ENCODE measurements around the gene CDSN.

The CDSN gene

DNA sequence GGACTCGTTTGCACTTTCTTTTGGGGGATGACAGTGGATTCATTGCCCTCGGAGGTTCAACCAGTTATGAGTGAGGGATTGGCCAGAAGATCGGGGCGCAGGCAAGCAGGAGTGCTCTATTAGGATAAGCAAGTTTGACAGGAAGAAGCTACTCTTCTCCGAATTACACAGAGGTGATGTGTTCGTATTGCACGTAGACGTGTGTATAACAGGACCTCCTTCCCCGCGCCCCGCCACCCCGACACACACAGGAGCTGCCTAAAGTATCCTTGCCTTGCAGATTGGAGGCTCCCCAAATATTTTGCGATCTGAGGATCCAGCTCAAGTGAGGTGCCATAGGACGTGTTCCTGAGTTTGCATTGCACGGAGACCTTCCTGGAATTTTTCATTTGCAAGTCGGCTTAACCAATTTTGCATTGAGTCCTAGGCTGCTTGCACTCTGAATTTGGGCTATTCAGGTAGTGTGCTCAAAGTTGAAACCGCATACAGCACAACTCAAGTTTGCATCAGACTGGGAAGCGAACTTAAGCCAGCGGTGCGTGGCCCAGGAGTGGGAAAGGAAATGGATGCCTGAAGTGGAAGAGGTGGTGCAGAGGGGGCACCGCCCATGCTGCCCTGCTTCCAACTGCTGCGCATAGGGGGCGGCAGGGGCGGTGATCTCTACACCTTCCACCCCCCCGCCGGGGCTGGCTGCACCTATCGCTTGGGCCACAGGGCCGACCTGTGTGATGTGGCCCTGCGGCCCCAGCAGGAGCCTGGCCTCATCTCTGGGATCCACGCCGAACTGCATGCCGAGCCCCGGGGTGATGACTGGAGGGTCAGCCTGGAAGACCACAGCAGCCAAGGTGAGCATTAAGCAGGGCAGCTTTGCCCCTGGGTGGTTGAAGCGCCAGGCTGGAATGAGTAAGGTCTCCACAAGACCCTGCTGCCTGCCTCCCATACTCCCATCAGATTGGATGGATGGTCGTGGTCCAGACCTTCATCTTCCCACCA is 38.9 kb upstream of the CDSN start:
- peak overlapping the region; percentile 73 for H3K4me3 ChIP-seq (ENCODE audit: low read depth, low read length)
- peak overlapping the region; percentile 73 for H3K27ac ChIP-seq (ENCODE audit: low read depth, low read length)
- no peaks in the 10 kb centered on the region for H3K27me3 ChIP-seq (ENCODE audit: control insufficient read depth, insufficient read depth, low read length)
- H3K36me3 ChIP-seq (ENCODE audit: control insufficient read depth, insufficient read depth, low read length), result peaks cover 47% of the 10 kb centered on the region
- H3K4me1 ChIP-seq (ENCODE audit: control insufficient read depth, insufficient read depth, low read length), result peaks cover 25% of the 10 kb centered on the region
- no peak overlapping the region for H3K9ac ChIP-seq (ENCODE audit: low read depth, low read length)
- H3K9me3 ChIP-seq (ENCODE audit: control insufficient read depth, insufficient read depth, low read length), result no peaks in the 10 kb centered on the region

- peak within 1 kb of the TSS; percentile 73 for H3K27ac ChIP-seq (ENCODE audit: low read depth, low read length)
Measured at GRCh38 chr6:31158140-31158862, 38.1 kb upstream of the CDSN start, which contains the start of gene TCF19. TCF19 (plus strand) TSS chr6:31158589; CDS start chr6:31159470, 881 bp downstream.

GRCh38 chr6:31157513-31158139 is 37.4 kb upstream of the CDSN start, which contains the start of gene CCHCR1:
CCHCR1 (minus strand) TSS chr6:31157802; CDS start chr6:31157600, 202 bp downstream.
- no peak within 1 kb of the TSS for H3K9ac ChIP-seq (ENCODE audit: low read depth, low read length)
- H3K27me3 ChIP-seq (ENCODE audit: control insufficient read depth, insufficient read depth, low read length), result no peaks in the 10 kb centered on the region
- H3K4me1 ChIP-seq (ENCODE audit: control insufficient read depth, insufficient read depth, low read length), result peaks cover 24% of the 10 kb centered on the region
- peaks cover 37% of the 10 kb centered on the region for H3K36me3 ChIP-seq (ENCODE audit: control insufficient read depth, insufficient read depth, low read length)
- H3K27ac ChIP-seq (ENCODE audit: low read depth, low read length), result peak within 1 kb of the TSS; percentile 73
- H3K4me3 ChIP-seq (ENCODE audit: low read depth, low read length), result peak within 1 kb of the TSS; percentile 73
- H3K9me3 ChIP-seq (ENCODE audit: control insufficient read depth, insufficient read depth, low read length), result no peaks in the 10 kb centered on the region

More at GRCh38 chr6:31158140-31158862, 38.1 kb upstream of the CDSN start, which contains the start of gene TCF19:
- peaks cover 25% of the 10 kb centered on the region for H3K4me1 ChIP-seq (ENCODE audit: control insufficient read depth, insufficient read depth, low read length)
- H3K4me3 ChIP-seq (ENCODE audit: low read depth, low read length), result peak within 1 kb of the TSS; percentile 73
- peaks cover 44% of the 10 kb centered on the region for H3K36me3 ChIP-seq (ENCODE audit: control insufficient read depth, insufficient read depth, low read length)
- no peak within 1 kb of the TSS for H3K9ac ChIP-seq (ENCODE audit: low read depth, low read length)
- no peaks in the 10 kb centered on the region for H3K27me3 ChIP-seq (ENCODE audit: control insufficient read depth, insufficient read depth, low read length)
- H3K9me3 ChIP-seq (ENCODE audit: control insufficient read depth, insufficient read depth, low read length), result no peaks in the 10 kb centered on the region

- Histone ChIP-seq H3K9me3 (ENCODE audit: control insufficient read depth, insufficient read depth, low read length) (no peaks in the 10 kb centered on the region), H3K27me3 (ENCODE audit: control insufficient read depth, insufficient read depth, low read length) (no peaks in the 10 kb centered on the region), H3K36me3 (ENCODE audit: control insufficient read depth, insufficient read depth, low read length) (peaks cover 27% of the 10 kb centered on the region), H3K4me3 (ENCODE audit: low read depth, low read length) (no peak overlapping the region), H3K27ac (ENCODE audit: low read depth, low read length) (no peak overlapping the region), H3K4me1 (ENCODE audit: control insufficient read depth, insufficient read depth, low read length) (peaks cover 18% of the 10 kb centered on the region), H3K9ac (ENCODE audit: low read depth, low read length) (no peak overlapping the region)
Measured at GRCh38 chr6:31156641-31157040, 36.4 kb upstream of the CDSN start.

DNA sequence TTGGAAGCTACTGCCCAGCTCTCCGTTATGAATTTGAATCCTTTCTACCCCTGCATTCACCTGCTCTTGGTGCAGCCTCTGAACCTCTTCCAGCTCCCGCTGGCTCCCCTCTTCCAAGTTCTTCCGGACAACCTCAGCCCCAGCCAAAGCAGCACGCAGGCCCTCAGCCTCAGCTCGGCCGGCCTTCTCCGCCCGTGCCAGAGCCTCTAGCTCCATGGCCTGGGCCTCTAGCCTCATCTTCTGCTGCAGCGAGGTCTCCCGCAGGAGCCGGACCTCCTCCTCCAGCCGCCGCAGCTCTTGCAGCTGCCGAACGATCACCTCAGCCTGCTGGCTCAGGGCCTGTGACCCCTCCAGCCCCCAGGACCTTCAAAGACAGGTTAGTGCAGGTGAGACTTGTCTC is 34.2 kb upstream of the CDSN start:
- Histone ChIP-seq H3K4me1 (ENCODE audit: control insufficient read depth, insufficient read depth, low read length) (peaks cover 11% of the 10 kb centered on the region), H3K27me3 (ENCODE audit: control insufficient read depth, insufficient read depth, low read length) (no peaks in the 10 kb centered on the region), H3K36me3 (ENCODE audit: control insufficient read depth, insufficient read depth, low read length) (peaks cover 43% of the 10 kb centered on the region), H3K4me3 (ENCODE audit: low read depth, low read length) (no peak overlapping the region), H3K9ac (ENCODE audit: low read depth, low read length) (no peak overlapping the region), H3K27ac (ENCODE audit: low read depth, low read length) (no peak overlapping the region), H3K9me3 (ENCODE audit: control insufficient read depth, insufficient read depth, low read length) (no peaks in the 10 kb centered on the region)

- H3K4me3 ChIP-seq (ENCODE audit: low read depth, low read length), result no peak overlapping the region
- peaks cover 7% of the 10 kb centered on the region for H3K4me1 ChIP-seq (ENCODE audit: control insufficient read depth, insufficient read depth, low read length)
- H3K27me3 ChIP-seq (ENCODE audit: control insufficient read depth, insufficient read depth, low read length), result no peaks in the 10 kb centered on the region
- H3K9me3 ChIP-seq (ENCODE audit: control insufficient read depth, insufficient read depth, low read length), result no peaks in the 10 kb centered on the region
- H3K27ac ChIP-seq (ENCODE audit: low read depth, low read length), result no peak overlapping the region
- peaks cover 52% of the 10 kb centered on the region for H3K36me3 ChIP-seq (ENCODE audit: control insufficient read depth, insufficient read depth, low read length)
- H3K9ac ChIP-seq (ENCODE audit: low read depth, low read length), result no peak overlapping the region
Measured at GRCh38 chr6:31152781-31153180, 32.5 kb upstream of the CDSN start.

- no peak overlapping the region for H3K9ac ChIP-seq (ENCODE audit: low read depth, low read length)
- H3K27me3 ChIP-seq (ENCODE audit: control insufficient read depth, insufficient read depth, low read length), result no peaks in the 10 kb centered on the region
- H3K36me3 ChIP-seq (ENCODE audit: control insufficient read depth, insufficient read depth, low read length), result peaks cover 57% of the 10 kb centered on the region
- no peak overlapping the region for H3K27ac ChIP-seq (ENCODE audit: low read depth, low read length)
- no peak overlapping the region for H3K4me3 ChIP-seq (ENCODE audit: low read depth, low read length)
- H3K4me1 ChIP-seq (ENCODE audit: control insufficient read depth, insufficient read depth, low read length), result no peaks in the 10 kb centered on the region
- no peaks in the 10 kb centered on the region for H3K9me3 ChIP-seq (ENCODE audit: control insufficient read depth, insufficient read depth, low read length)
Measured at GRCh38 chr6:31149827-31150447, 29.7 kb upstream of the CDSN start.

- H3K36me3 ChIP-seq (ENCODE audit: control insufficient read depth, insufficient read depth, low read length), result peaks cover 68% of the 10 kb centered on the region
- H3K4me3 ChIP-seq (ENCODE audit: low read depth, low read length), result no peak overlapping the region
- no peak overlapping the region for H3K27ac ChIP-seq (ENCODE audit: low read depth, low read length)
- no peaks in the 10 kb centered on the region for H3K9me3 ChIP-seq (ENCODE audit: control insufficient read depth, insufficient read depth, low read length)
- no peaks in the 10 kb centered on the region for H3K27me3 ChIP-seq (ENCODE audit: control insufficient read depth, insufficient read depth, low read length)
- H3K4me1 ChIP-seq (ENCODE audit: control insufficient read depth, insufficient read depth, low read length), result peaks cover 4% of the 10 kb centered on the region; the same call in 1 of the 2 replicates
- H3K9ac ChIP-seq (ENCODE audit: low read depth, low read length), result no peak overlapping the region
Measured at GRCh38 chr6:31145386-31145785, 25.1 kb upstream of the CDSN start.

DNA sequence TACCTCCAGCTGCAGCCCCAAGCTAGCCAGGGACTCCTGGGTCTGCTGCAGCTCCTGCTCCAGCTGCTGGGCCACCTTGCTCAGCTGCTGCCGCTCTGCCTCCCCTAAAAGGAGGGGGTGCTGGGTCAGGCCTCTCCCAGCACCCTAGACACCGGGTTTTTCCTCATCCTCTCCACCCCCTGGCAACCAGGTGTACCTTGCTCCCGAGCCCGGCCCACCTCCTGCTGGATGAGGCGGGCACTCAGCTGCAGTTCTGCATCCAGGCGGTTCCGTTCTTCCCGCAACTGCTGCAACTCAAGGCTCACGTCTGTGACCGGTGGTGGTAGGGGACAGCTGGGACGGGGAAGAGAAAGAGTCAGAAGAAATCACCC is 24.7 kb upstream of the CDSN start:
- H3K27ac ChIP-seq (ENCODE audit: low read depth, low read length), result no peak overlapping the region
- H3K9me3 ChIP-seq (ENCODE audit: control insufficient read depth, insufficient read depth, low read length), result no peaks in the 10 kb centered on the region
- no peaks in the 10 kb centered on the region for H3K27me3 ChIP-seq (ENCODE audit: control insufficient read depth, insufficient read depth, low read length)
- peaks cover 5% of the 10 kb centered on the region; the same call in 1 of the 2 replicates for H3K4me1 ChIP-seq (ENCODE audit: control insufficient read depth, insufficient read depth, low read length)
- peaks cover 63% of the 10 kb centered on the region for H3K36me3 ChIP-seq (ENCODE audit: control insufficient read depth, insufficient read depth, low read length)
- H3K4me3 ChIP-seq (ENCODE audit: low read depth, low read length), result no peak overlapping the region
- H3K9ac ChIP-seq (ENCODE audit: low read depth, low read length), result no peak overlapping the region

DNA sequence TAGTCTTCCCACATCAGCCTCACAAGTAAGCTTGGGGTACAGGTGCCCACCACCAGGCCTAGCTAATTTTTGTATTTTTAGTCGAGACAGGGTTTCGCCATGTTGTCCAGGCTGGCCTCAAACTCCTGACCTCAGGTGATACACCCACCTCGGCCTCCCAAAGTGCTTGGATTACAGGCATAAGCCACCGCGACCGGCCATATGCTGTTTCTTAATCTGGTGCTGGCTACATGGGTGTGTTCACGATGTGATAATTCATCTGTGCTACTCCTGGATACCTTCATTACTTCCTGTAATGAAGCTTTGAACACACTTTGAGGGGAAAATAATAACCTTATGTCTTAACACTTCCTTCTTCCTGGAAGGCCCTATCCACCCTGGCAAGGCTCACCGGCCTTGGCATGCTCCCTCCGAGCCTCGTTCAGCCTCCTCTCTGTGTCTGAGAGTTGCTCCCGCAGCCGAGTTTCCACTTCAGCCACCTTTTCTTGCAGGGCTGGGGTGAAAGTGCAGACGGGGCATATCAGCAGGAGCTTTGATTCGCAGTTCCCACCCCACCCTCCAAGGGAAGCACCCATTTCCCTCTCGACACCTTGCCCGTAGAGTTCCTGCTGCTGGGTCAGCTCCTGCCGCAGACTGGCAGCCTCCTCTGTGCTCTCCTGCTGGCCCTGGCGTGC is 24.2 kb upstream of the CDSN start:
- Histone ChIP-seq H3K36me3 (ENCODE audit: control insufficient read depth, insufficient read depth, low read length) (peaks cover 59% of the 10 kb centered on the region), H3K4me3 (ENCODE audit: low read depth, low read length) (no peak overlapping the region), H3K27ac (ENCODE audit: low read depth, low read length) (no peak overlapping the region), H3K4me1 (ENCODE audit: control insufficient read depth, insufficient read depth, low read length) (peaks cover 10% of the 10 kb centered on the region; the same call in 1 of the 2 replicates), H3K9ac (ENCODE audit: low read depth, low read length) (no peak overlapping the region), H3K9me3 (ENCODE audit: control insufficient read depth, insufficient read depth, low read length) (no peaks in the 10 kb centered on the region), H3K27me3 (ENCODE audit: control insufficient read depth, insufficient read depth, low read length) (no peaks in the 10 kb centered on the region)
